MM.1S (cell line): ENCODE measurements around the gene INHBC.
A peak's percentile ranks its signal among the peaks of the same experiment; 100 is the strongest.

ENCODE experiments used
- DNase-seq: peaks from one replicate; pipeline ENCODE4 v3.0.0-alpha.2; 2015
- H2AFZ ChIP-seq: fragments of 300-600 bp; sonication (generic); 2 replicates; pipeline ENCODE4 v1.6.0; 2016; ENCODE audit warnings: antibody characterized with exemption, low read length
- H3F3A ChIP-seq: fragments of 300-600 bp; sonication (generic); 2 replicates; pipeline ENCODE4 v1.6.1; 2016; ENCODE audit warnings: mild to moderate bottlenecking, antibody characterized with exemption, low read length, moderate library complexity, mixed read lengths; ENCODE audit not compliant: insufficient read depth
- H3K27ac ChIP-seq: fragments of 300-600 bp; sonication (generic); 2 replicates; pipeline ENCODE4 v1.5.1; 2016; ENCODE audit warnings: mild to moderate bottlenecking, low read length
- H3K27me3 ChIP-seq: fragments of 300-600 bp; sonication (generic); replicated peaks from 2 replicates; pipeline ENCODE4 v1.6.0; 2016; ENCODE audit warnings: low read length; ENCODE audit not compliant: insufficient read depth
- H3K36me3 ChIP-seq: fragments of 300-600 bp; sonication (generic); replicated peaks from 2 replicates; pipeline ENCODE4 v1.6.1; 2016; ENCODE audit warnings: mild to moderate bottlenecking, low read length, mixed read lengths; ENCODE audit not compliant: insufficient read depth
- H3K4me1 ChIP-seq: fragments of 300-600 bp; sonication (generic); 2 replicates; pipeline ENCODE4 v1.6.1; 2016; ENCODE audit warnings: low read length, mixed read lengths
- H3K4me2 ChIP-seq: fragments of 300-600 bp; sonication (generic); 2 replicates; pipeline ENCODE4 v1.6.0; 2016; ENCODE audit warnings: low read depth, low read length
- H3K4me3 ChIP-seq: fragments of 300-600 bp; sonication (generic); 2 replicates; pipeline ENCODE4 v1.5.1; 2016; ENCODE audit warnings: low read length, mixed read lengths
- H3K79me2 ChIP-seq: fragments of 300-600 bp; sonication (generic); 2 replicates; pipeline ENCODE4 v1.6.1; 2016; ENCODE audit warnings: mixed run types, low read length, mixed read lengths
- H3K9ac ChIP-seq: fragments of 300-600 bp; sonication (generic); 2 replicates; pipeline ENCODE4 v1.6.1; 2016; ENCODE audit warnings: low read length, mixed read lengths
- H3K9me2 ChIP-seq: fragments of 300-600 bp; sonication (generic); replicated peaks from 2 replicates; pipeline ENCODE4 v1.6.1; 2016; ENCODE audit warnings: mild to moderate bottlenecking, low read length, mixed read lengths; ENCODE audit not compliant: insufficient read depth
- H3K9me3 ChIP-seq: fragments of 300-600 bp; sonication (generic); replicated peaks from 2 replicates; pipeline ENCODE4 v1.6.1; 2016; ENCODE audit warnings: mild to moderate bottlenecking, low read length, mixed read lengths; ENCODE audit not compliant: insufficient read depth
- H4K20me1 ChIP-seq: fragments of 300-600 bp; sonication (generic); 2 replicates; pipeline ENCODE4 v1.6.1; 2016; ENCODE audit warnings: mild to moderate bottlenecking, low read length, moderate library complexity, mixed read lengths; ENCODE audit not compliant: insufficient read depth
- CTCF ChIP-seq: fragments of 300-600 bp; sonication (generic); IDR thresholded peaks from 2 replicates; pipeline ENCODE4 v1.5.1; 2016; ENCODE audit warnings: antibody characterized with exemption, low read length, mixed read lengths
- EZH2 ChIP-seq: fragments of 300-600 bp; sonication (generic); optimal IDR thresholded peaks from 2 replicates; pipeline ENCODE3; 2017; ENCODE audit warnings: low read depth, mild to moderate bottlenecking, antibody characterized with exemption, low read length, mixed read lengths
- EZH2phosphoT487 ChIP-seq: fragments of 300-600 bp; sonication (generic); IDR thresholded peaks from 2 replicates; pipeline ENCODE4 v1.6.1; 2018; ENCODE audit warnings: antibody characterized with exemption, low read length

Gene INHBC

GRCh38 chr12:57452937-57453509 is 18.4 kb downstream of the INHBC start:
- peak; percentile 56 for DNase-seq
- Histone ChIP-seq H3K27ac (no peak overlapping the region), H3K36me3 (no peaks in the 10 kb centered on the region), H4K20me1 (no peaks in the 10 kb centered on the region), H3K4me1 (peaks cover 12% of the 10 kb centered on the region), H2AFZ (no peak overlapping the region), H3K4me3 (no peak overlapping the region), H3K4me2 (no peak overlapping the region), H3K9me3 (no peaks in the 10 kb centered on the region), H3F3A (no peaks in the 10 kb centered on the region), H3K79me2 (no peaks in the 10 kb centered on the region), H3K9me2 (no peaks in the 10 kb centered on the region), H3K27me3 (no peaks in the 10 kb centered on the region), H3K9ac (no peak overlapping the region)
- TF ChIP-seq CTCF = peak; percentile 92
- no peak for TF ChIP-seq EZH2

- H2AFZ ChIP-seq = no peak overlapping the region
- H3K36me3 ChIP-seq = no peaks in the 10 kb centered on the region
- H3K4me1 ChIP-seq = peaks cover 12% of the 10 kb centered on the region
- H3K79me2 ChIP-seq = no peaks in the 10 kb centered on the region
- no peaks in the 10 kb centered on the region for H3K9me3 ChIP-seq
- H4K20me1 ChIP-seq = no peaks in the 10 kb centered on the region
- no peaks in the 10 kb centered on the region for H3K27me3 ChIP-seq
- H3K4me3 ChIP-seq = no peak overlapping the region
- no peaks in the 10 kb centered on the region for H3F3A ChIP-seq
- no peaks in the 10 kb centered on the region for H3K9me2 ChIP-seq
- no peak overlapping the region for H3K4me2 ChIP-seq
- no peak overlapping the region for H3K9ac ChIP-seq
- TF ChIP-seq EZH2 = no peak
- TF ChIP-seq EZH2phosphoT487 = no peak
- no peak for TF ChIP-seq CTCF
- DNase-seq = no peak
- no peak overlapping the region for H3K27ac ChIP-seq
Observed at GRCh38 chr12:57454213-57454565, 19.6 kb downstream of the INHBC start.

- Histone ChIP-seq H3K4me1 (peaks cover 12% of the 10 kb centered on the region), H3F3A (no peaks in the 10 kb centered on the region), H3K9me2 (no peaks in the 10 kb centered on the region), H3K9ac (peak within 1 kb of the TSS; percentile 18; the same call in 1 of the 2 replicates), H3K9me3 (no peaks in the 10 kb centered on the region), H3K36me3 (no peaks in the 10 kb centered on the region), H3K27ac (no peak within 1 kb of the TSS; the same call in 1 of the 2 replicates), H2AFZ (peak within 1 kb of the TSS; percentile 82), H3K27me3 (no peaks in the 10 kb centered on the region), H3K4me3 (peak within 1 kb of the TSS; percentile 62), H4K20me1 (no peaks in the 10 kb centered on the region), H3K4me2 (peak within 1 kb of the TSS; percentile 93), H3K79me2 (no peaks in the 10 kb centered on the region)
- no peak for TF ChIP-seq EZH2phosphoT487
- no peak for TF ChIP-seq EZH2
- TF ChIP-seq CTCF = no peak
- DNase-seq = no peak
Observed at GRCh38 chr12:57454566-57455373, 20.2 kb downstream of the INHBC start, which contains the start of gene INHBE. TSS of gene INHBE (plus strand) at chr12:57455307. CDS start at chr12:57455537, 230 bp downstream.
